HUES64 (cell line): ENCODE results near the gene C1orf74.

Source experiments
- H3K27ac ChIP-seq: 2 replicates; pipeline ENCODE4 v1.7.0; 2013; ENCODE audit warnings: low read depth, low read length, inconsistent platforms
- H3K27me3 ChIP-seq: 2 replicates; pipeline ENCODE4 v1.6.1; 2013; ENCODE audit warnings: mild to moderate bottlenecking, low read length; ENCODE audit not compliant: insufficient read depth
- H3K36me3 ChIP-seq: 2 replicates; pipeline ENCODE4 v1.6.1; 2013; ENCODE audit warnings: mild to moderate bottlenecking, low read length; ENCODE audit not compliant: insufficient read depth
- H3K4me1 ChIP-seq: 2 replicates; pipeline ENCODE4 v1.6.1; 2013; ENCODE audit warnings: mild to moderate bottlenecking, low read length, moderate library complexity; ENCODE audit not compliant: insufficient read depth
- H3K4me3 ChIP-seq: 2 replicates; pipeline ENCODE4 v1.5.1; 2013; ENCODE audit warnings: mild to moderate bottlenecking, low read length, moderate library complexity
- H3K9ac ChIP-seq: 2 replicates; pipeline ENCODE4 v1.6.1; 2013; ENCODE audit warnings: mild to moderate bottlenecking, low read depth, low read length
- H3K9me3 ChIP-seq: 2 replicates; pipeline ENCODE4 v1.6.1; 2013; ENCODE audit warnings: low read depth, low read length; ENCODE audit not compliant: insufficient read depth
- WGBS: fragments of 150-250, 120-280 bp; methylation state at CpG from one replicate; pipeline ENCODE4 v1.1.7; 2013; ENCODE audit warnings: missing lambda C conversion rate; 5-methylcytosine and 5-hydroxymethylcytosine counted together

The C1orf74 gene

GRCh38 chr1:209755926-209756614 lies 28.3 kb downstream of the C1orf74 start, which contains the start of gene TRAF3IP3:
TRAF3IP3 (plus strand) TSS chr1:209756053; CDS start chr1:209760040, 3,987 bp downstream.
- Histone ChIP-seq H3K4me1 (no peaks in the 10 kb centered on the region), H3K36me3 (no peaks in the 10 kb centered on the region), H3K27ac (no peak within 1 kb of the TSS), H3K9me3 (no peaks in the 10 kb centered on the region), H3K27me3 (peaks cover 3% of the 10 kb centered on the region; the same call in 1 of the 2 replicates), H3K4me3 (no peak within 1 kb of the TSS), H3K9ac (no peak within 1 kb of the TSS)
- WGBS, result 80% methylated on average over 10 of the region's 10 CpGs

- H3K9ac ChIP-seq, result no peak overlapping the region
- H3K27me3 ChIP-seq, result peaks cover 3% of the 10 kb centered on the region; the same call in 1 of the 2 replicates
- WGBS, result 100% methylated on average over 1 of the region's 1 CpG
- H3K4me1 ChIP-seq, result no peaks in the 10 kb centered on the region
- H3K36me3 ChIP-seq, result no peaks in the 10 kb centered on the region
- H3K9me3 ChIP-seq, result no peaks in the 10 kb centered on the region
- H3K27ac ChIP-seq, result no peak overlapping the region
- H3K4me3 ChIP-seq, result no peak overlapping the region
Observed at GRCh38 chr1:209755256-209755655, 29.1 kb downstream of the C1orf74 start.

GRCh38 chr1:209752890-209753289 lies 31.5 kb downstream of the C1orf74 start:
- no peaks in the 10 kb centered on the region for H3K36me3 ChIP-seq
- peaks cover 13% of the 10 kb centered on the region for H3K4me1 ChIP-seq
- 93% methylated on average over 2 of the region's 3 CpGs for WGBS

GRCh38 chr1:209751627-209752231 lies 32.6 kb downstream of the C1orf74 start:
- H3K4me1 ChIP-seq, result peaks cover 13% of the 10 kb centered on the region
- no peak overlapping the region for H3K9ac ChIP-seq
- H3K27ac ChIP-seq, result no peak overlapping the region
- peaks cover 10% of the 10 kb centered on the region for H3K27me3 ChIP-seq
- H3K4me3 ChIP-seq, result no peak overlapping the region
- WGBS, result 87% methylated on average over 5 of the region's 5 CpGs
- no peaks in the 10 kb centered on the region for H3K36me3 ChIP-seq
- H3K9me3 ChIP-seq, result no peaks in the 10 kb centered on the region

More at GRCh38 chr1:209752890-209753289, 31.5 kb downstream of the C1orf74 start:
- Histone ChIP-seq H3K9ac (no peak overlapping the region), H3K27me3 (peaks cover 10% of the 10 kb centered on the region), H3K27ac (no peak overlapping the region), H3K4me3 (no peak overlapping the region), H3K9me3 (no peaks in the 10 kb centered on the region)

GRCh38 chr1:209749670-209750323 lies 34.6 kb downstream of the C1orf74 start:
- Histone ChIP-seq H3K9me3 (no peaks in the 10 kb centered on the region), H3K4me3 (no peak overlapping the region), H3K9ac (no peak overlapping the region), H3K36me3 (no peaks in the 10 kb centered on the region), H3K27ac (no peak overlapping the region), H3K4me1 (peaks cover 13% of the 10 kb centered on the region), H3K27me3 (peaks cover 15% of the 10 kb centered on the region)
- WGBS, result 92% methylated on average over 4 of the region's 6 CpGs

GRCh38 chr1:209749205-209749604 lies 35.2 kb downstream of the C1orf74 start:
- Histone ChIP-seq H3K27me3 (peaks cover 15% of the 10 kb centered on the region), H3K4me3 (no peak overlapping the region), H3K9ac (no peak overlapping the region), H3K36me3 (no peaks in the 10 kb centered on the region), H3K4me1 (peaks cover 13% of the 10 kb centered on the region), H3K9me3 (no peaks in the 10 kb centered on the region), H3K27ac (no peak overlapping the region)
- 89% methylated on average over 1 of the region's 2 CpGs for whole genome bisulfite sequencing

- WGBS, result 28% methylated on average over 4 of the region's 4 CpGs
- Histone ChIP-seq H3K27ac (no peak overlapping the region), H3K27me3 (peaks cover 15% of the 10 kb centered on the region), H3K4me1 (peaks cover 13% of the 10 kb centered on the region), H3K9me3 (no peaks in the 10 kb centered on the region), H3K9ac (no peak overlapping the region), H3K4me3 (no peak overlapping the region), H3K36me3 (no peaks in the 10 kb centered on the region)
Observed at GRCh38 chr1:209748620-209749019, 35.7 kb downstream of the C1orf74 start.

- peak overlapping the region; percentile 37 for H3K4me3 ChIP-seq
- no peak overlapping the region for H3K27ac ChIP-seq
- no peak overlapping the region for H3K9ac ChIP-seq
- no peaks in the 10 kb centered on the region for H3K9me3 ChIP-seq
- H3K27me3 ChIP-seq, result peaks cover 15% of the 10 kb centered on the region
- H3K36me3 ChIP-seq, result no peaks in the 10 kb centered on the region
- H3K4me1 ChIP-seq, result peaks cover 13% of the 10 kb centered on the region
- 7% methylated on average over 37 of the region's 37 CpGs for WGBS
Observed at GRCh38 chr1:209747580-209748262, 36.6 kb downstream of the C1orf74 start.

GRCh38 chr1:209746451-209747165 lies 37.8 kb downstream of the C1orf74 start:
- Histone ChIP-seq H3K4me1 (peaks cover 13% of the 10 kb centered on the region), H3K36me3 (no peaks in the 10 kb centered on the region), H3K27me3 (peaks cover 15% of the 10 kb centered on the region), H3K9me3 (no peaks in the 10 kb centered on the region), H3K4me3 (no peak overlapping the region), H3K27ac (no peak overlapping the region), H3K9ac (no peak overlapping the region)
- 93% methylated on average over 2 of the region's 4 CpGs for WGBS

- Histone ChIP-seq H3K27ac (no peak overlapping the region), H3K9ac (no peak overlapping the region), H3K36me3 (no peaks in the 10 kb centered on the region), H3K9me3 (no peaks in the 10 kb centered on the region), H3K4me3 (no peak overlapping the region), H3K27me3 (peaks cover 7% of the 10 kb centered on the region), H3K4me1 (peaks cover 2% of the 10 kb centered on the region)
- WGBS, result 88% methylated on average over 2 of the region's 2 CpGs
Observed at GRCh38 chr1:209743145-209743482, 41.2 kb downstream of the C1orf74 start.
